Measurements from ENCODE around the gene MTERF4.

The MTERF4 gene

GRCh38 chr2:241088376-241088775, 13.7 kb downstream of the MTERF4 start:
- DNase-seq, result no peak

- no peak for DNase-seq
Observed at GRCh38 chr2:241087420-241088268, 14.4 kb downstream of the MTERF4 start.

DNA sequence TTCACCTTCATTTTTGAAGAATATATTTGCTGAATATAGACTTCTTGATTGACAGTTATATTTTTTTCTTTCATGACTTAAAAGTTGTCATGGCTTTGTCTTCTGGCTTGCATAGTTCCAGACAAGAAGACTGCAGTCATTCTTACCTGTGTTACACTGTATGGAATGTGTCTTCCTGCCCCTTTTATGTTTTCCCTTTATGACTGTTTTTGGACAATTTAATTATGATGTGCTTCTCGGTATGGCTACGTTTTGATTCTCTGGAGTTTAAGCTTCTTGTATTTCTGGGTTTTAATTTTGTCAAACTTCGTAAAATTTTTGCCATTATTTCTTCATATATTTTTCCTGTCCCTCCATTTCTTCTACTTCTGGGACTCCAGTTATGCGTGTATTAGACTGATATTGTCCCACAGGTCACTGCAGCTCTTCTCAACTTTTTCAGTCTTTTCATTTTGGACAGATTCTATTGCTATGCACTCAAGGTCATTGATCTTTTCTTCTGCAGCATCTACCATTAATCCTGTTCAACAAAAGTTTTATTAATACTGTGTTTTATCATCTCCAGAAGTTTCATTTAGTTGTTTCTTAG, 17.1 kb downstream of the MTERF4 start:
- DNase-seq, result no peak

DNA sequence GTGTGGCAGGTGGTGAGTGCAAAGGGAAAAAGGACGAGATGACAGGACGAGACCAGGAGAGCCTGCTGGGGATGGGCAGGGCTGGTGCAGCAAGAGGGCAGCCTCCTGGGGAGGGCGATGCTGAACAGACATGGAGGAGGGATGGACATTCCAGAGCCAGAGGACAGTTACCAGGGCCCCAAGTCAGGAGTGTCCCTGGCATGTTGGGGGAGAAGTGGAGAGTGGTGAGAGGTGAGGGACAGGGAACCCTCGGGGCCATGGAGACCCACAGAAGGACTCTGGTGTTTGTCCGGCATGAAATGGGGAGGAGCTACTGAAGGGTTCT, 19.0 kb downstream of the MTERF4 start:
- DNase-seq, result no peak

GRCh38 chr2:241082341-241083090, 19.6 kb downstream of the MTERF4 start:
- no peak for DNase-seq

- DNase-seq, result no peak
Observed at GRCh38 chr2:241081643-241082340, 20.3 kb downstream of the MTERF4 start.

GRCh38 chr2:241081190-241081642, 20.9 kb downstream of the MTERF4 start:
- no peak for DNase-seq

- DNase-seq, result no peak
Observed at GRCh38 chr2:241080405-241081189, 21.5 kb downstream of the MTERF4 start.

DNA sequence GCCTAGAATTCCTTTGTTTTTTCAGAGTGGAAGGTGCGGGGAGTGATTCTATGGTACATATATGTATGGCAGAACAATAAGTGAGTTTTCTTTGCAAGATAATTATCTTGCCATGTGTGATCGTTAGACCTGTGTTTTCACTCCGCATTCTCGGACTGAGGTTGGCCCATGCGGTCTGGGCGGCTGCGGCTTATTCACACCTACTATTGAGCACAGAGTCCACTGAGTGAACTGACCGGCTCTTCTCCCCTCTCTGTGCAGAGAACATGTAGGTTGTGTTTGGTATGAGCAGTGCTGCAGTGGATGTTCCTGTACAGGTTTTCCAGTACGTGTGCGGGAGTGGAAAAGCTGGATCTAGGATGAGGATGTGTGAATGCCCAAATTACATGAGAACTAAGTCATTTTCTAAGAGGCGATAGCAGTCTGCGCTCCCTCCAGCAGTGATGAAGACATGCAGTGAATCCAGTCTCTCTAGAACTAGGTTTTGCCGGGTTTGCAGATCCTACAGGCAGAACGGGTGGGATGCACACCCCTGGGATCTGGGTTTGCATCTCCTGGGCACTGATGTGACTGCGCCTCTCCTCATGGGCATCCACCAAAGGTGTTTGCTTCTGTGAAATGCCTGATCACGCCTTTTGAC, 27.1 kb downstream of the MTERF4 start:
- DNase-seq, result no peak

GRCh38 chr2:241074065-241074818, 27.8 kb downstream of the MTERF4 start:
- DNase-seq, result no peak

DNA sequence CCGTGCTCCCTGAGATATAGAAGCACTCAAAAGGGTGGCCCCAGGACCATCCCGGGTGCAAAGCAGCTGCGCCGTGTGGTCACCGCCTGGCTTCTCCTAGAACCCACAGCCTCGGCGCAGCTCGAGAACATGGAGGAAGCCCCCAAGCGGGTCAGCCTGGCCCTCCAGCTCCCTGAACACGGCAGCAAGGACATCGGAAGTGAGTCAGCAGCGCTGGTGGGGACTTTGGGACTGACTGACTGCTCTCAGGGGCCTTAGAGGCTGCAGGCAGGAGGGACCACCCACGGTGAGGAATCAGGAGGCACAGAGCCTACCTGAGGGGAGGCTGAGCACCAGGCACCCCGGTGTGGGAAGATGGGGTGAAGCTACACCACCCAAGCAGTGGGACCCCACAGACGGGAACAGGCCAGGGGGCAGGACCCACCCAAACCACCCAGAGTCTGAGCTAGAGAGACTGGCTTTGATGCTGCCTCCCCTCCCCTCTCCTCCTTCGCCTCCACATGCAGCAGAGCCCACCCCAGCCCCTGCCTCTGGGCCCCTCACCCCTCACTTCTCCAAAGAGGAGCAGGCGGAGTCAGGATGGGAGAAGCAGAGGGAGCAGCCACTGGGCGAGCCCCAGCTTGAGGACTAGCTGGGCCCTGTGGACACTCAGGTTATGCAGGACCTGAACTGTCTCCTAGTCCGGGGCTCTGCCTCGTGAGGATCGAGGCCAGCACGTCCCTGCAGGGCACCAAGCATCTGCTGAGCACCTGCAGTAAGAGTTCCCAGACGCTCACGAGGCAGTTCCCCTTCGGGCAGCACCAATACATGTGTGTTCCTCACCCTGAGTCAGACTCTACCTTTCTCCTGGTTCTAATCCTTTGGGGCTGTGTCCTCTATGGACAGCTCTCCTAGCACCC, 28.7 kb downstream of the MTERF4 start:
- no peak for DNase-seq

GRCh38 chr2:241072553-241073165, 29.4 kb downstream of the MTERF4 start:
- no peak for DNase-seq

- DNase-seq, result no peak
Observed at GRCh38 chr2:241072151-241072550, 29.9 kb downstream of the MTERF4 start.

GRCh38 chr2:241071677-241072111, 30.4 kb downstream of the MTERF4 start:
- no peak for DNase-seq

GRCh38 chr2:241070811-241071676, 31.0 kb downstream of the MTERF4 start:
- DNase-seq, result no peak

GRCh38 chr2:241070361-241070760, 31.7 kb downstream of the MTERF4 start:
- DNase-seq, result no peak

- no peak for DNase-seq
Observed at GRCh38 chr2:241069821-241070281, 32.2 kb downstream of the MTERF4 start.
